ENCODE data around the gene PDLIM1.
A peak's percentile ranks its signal among the peaks of the same experiment; 100 is the strongest.

Gene PDLIM1

DNA sequence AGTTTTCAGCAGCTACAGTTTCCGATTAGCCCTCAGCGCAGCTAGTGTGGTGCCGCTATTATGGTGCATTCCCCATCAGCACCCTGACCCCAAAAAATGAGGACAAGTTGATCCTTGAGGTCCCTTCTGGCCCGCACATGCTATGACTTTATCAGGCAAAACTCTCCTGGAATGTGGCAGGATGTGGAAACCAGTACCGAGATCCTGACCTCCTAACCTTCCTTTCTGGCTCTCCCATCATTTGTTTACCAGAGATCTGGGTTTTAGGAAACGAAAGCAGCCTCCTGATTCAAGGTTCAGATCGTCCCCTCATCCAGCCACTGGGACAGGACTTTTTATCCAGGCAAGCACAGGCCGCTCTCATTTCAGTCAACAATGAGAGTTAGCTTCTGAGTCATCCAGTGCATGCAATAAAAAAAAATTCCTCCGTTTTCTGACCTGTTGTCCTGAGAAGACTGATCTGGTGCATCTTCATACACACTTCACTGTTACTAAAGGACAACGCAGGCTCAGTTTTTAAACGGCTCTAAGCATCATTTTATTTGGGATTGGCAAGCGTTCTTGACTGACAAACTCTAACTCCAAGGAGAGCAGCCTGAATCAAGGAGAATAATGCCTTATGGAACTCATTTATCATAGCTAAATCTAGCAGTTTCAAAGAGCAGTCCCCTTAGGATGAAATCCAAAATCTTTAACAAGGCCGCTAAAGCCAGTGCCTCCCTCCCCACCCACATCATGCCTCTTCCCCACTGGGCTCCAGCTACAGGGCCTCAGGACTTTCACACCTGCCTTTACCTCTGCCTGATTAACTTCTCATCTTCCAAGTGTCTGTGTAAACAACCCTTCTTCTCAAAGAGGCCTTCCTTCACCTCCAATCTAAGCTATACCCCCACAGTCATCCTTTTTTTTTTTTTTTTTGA, 17.1 kb downstream of the PDLIM1 start:
- H3K9me3 Mint-ChIP-seq: peaks cover 4% of the 10 kb centered on the region
- H3K4me3 Mint-ChIP-seq: no peak overlapping the region
- H3K27me3 Mint-ChIP-seq (ENCODE audit: low read depth, poor library complexity): peaks cover 3% of the 10 kb centered on the region
- peaks cover 17% of the 10 kb centered on the region for H3K36me3 Mint-ChIP-seq (ENCODE audit: low read depth)
- DNase-seq: no peak
- H3K27ac Mint-ChIP-seq: peak overlapping the region; percentile 82
- peaks cover 36% of the 10 kb centered on the region for H3K4me1 Mint-ChIP-seq
- TF ChIP-seq, protein P1, sequence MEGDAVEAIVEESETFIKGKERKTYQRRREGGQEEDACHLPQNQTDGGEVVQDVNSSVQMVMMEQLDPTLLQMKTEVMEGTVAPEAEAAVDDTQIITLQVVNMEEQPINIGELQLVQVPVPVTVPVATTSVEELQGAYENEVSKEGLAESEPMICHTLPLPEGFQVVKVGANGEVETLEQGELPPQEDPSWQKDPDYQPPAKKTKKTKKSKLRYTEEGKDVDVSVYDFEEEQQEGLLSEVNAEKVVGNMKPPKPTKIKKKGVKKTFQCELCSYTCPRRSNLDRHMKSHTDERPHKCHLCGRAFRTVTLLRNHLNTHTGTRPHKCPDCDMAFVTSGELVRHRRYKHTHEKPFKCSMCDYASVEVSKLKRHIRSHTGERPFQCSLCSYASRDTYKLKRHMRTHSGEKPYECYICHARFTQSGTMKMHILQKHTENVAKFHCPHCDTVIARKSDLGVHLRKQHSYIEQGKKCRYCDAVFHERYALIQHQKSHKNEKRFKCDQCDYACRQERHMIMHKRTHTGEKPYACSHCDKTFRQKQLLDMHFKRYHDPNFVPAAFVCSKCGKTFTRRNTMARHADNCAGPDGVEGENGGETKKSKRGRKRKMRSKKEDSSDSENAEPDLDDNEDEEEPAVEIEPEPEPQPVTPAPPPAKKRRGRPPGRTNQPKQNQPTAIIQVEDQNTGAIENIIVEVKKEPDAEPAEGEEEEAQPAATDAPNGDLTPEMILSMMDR (IDR thresholded peaks at IDR 0.05): no peak

DNA sequence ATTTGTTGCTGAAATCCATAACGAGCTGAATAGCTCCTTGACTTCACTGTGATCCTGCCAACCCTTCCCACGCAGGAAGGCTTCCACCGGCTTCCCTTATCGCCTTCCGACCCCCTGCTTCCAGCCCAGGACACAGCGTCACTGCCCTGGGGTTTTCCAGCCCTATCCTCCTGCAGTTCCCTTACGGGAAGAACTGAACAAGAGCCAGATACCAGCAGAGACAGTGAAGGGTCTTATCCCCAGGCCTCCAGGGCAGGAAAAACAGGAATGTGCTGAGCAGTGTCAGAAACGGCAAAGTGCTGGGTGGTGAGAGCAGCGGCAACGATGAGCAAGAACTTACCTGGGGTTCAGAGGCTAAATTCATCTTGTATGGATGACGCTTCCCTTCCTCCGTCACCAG, 22.4 kb downstream of the PDLIM1 start:
- peak overlapping the region; percentile 87 for H3K27ac Mint-ChIP-seq
- TF ChIP-seq, protein P1 (IDR thresholded peaks at IDR 0.05): no peak
- no peaks in the 10 kb centered on the region for H3K9me3 Mint-ChIP-seq
- DNase-seq: no peak
- H3K27me3 Mint-ChIP-seq (ENCODE audit: low read depth, poor library complexity): no peaks in the 10 kb centered on the region
- peaks cover 31% of the 10 kb centered on the region for H3K36me3 Mint-ChIP-seq (ENCODE audit: low read depth)
- H3K4me3 Mint-ChIP-seq: no peak overlapping the region
- H3K4me1 Mint-ChIP-seq: peaks cover 33% of the 10 kb centered on the region

DNA sequence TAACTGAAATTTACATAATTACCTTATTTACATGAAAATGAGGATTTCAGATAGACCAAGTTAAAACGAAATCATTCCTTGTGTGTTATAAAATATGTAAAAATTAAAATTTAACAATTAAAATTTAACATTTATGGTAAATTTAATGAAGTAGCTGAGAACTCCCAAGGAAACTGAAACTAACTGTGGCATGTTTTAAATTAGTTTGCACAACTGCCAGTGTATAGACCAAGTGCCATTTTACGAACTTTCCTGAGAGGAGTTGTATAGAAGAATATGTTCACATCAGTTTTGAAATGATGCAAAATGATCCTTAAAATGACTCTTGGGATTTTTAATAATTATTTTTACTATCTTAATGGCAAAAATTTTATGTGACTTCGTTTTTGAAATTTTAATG, 23.6 kb downstream of the PDLIM1 start:
- peaks cover 41% of the 10 kb centered on the region for H3K4me1 Mint-ChIP-seq
- TF ChIP-seq, protein P1 (IDR thresholded peaks at IDR 0.05): no peak
- no peak overlapping the region for H3K27ac Mint-ChIP-seq
- DNase-seq: no peak
- H3K36me3 Mint-ChIP-seq (ENCODE audit: low read depth): peaks cover 37% of the 10 kb centered on the region
- no peaks in the 10 kb centered on the region for H3K27me3 Mint-ChIP-seq (ENCODE audit: low read depth, poor library complexity)
- no peaks in the 10 kb centered on the region for H3K9me3 Mint-ChIP-seq
- H3K4me3 Mint-ChIP-seq: no peak overlapping the region

DNA sequence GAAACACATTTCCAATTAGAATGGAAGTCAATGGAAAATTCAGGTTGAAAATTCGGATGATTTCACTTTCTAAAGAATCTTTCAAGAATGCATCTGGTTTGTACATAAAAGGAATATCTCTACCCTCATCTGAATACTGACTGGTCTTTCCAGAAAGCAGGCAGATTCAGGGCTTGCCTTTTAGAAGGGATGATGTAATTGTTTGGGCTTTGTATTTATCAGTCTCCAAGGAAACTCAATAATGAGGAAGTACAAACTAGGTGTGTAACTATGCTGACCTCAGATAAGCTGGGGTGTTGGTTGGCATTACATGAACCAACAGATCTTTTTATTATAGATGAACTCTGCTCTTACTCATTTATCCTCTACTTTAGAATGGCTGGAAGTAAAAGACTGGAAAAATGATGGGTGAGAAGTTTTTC, 24.1 kb downstream of the PDLIM1 start:
- Mint-ChIP-seq H3K9me3 (no peaks in the 10 kb centered on the region), H3K27ac (peak overlapping the region; percentile 75), H3K4me1 (peaks cover 44% of the 10 kb centered on the region), H3K4me3 (no peak overlapping the region), H3K27me3 (ENCODE audit: low read depth, poor library complexity) (no peaks in the 10 kb centered on the region), H3K36me3 (ENCODE audit: low read depth) (peaks cover 37% of the 10 kb centered on the region)
- no peak for DNase-seq
- TF ChIP-seq, protein P1 (IDR thresholded peaks at IDR 0.05): no peak

DNA sequence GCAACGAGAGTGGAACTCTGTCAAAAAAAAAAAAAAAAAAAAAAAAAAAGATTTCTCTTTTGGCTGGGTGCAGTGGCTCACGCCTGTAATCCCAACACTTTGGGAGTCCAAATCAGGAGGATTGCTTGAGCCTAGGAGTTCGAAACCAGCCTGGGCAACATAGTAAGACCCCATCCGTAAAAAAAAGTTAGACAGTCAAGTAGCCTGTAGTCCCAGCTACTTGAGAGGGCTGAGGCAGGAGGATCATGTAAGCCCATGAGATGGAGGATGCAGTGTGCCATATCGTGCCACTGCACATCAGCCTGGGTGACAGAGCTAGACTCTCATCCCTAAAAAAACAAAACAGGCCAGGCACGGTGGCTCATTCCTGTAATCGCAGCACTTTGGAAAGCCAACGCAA, 25.2 kb downstream of the PDLIM1 start:
- Mint-ChIP-seq H3K36me3 (ENCODE audit: low read depth) (peaks cover 47% of the 10 kb centered on the region), H3K4me1 (peaks cover 55% of the 10 kb centered on the region), H3K4me3 (no peak overlapping the region), H3K9me3 (no peaks in the 10 kb centered on the region), H3K27ac (no peak overlapping the region), H3K27me3 (ENCODE audit: low read depth, poor library complexity) (no peaks in the 10 kb centered on the region)
- no peak for DNase-seq
- TF ChIP-seq, protein P1 (IDR thresholded peaks at IDR 0.05): no peak

All from nephron progenitor cell (in vitro differentiated cells).